Central memory CD4-positive, alpha-beta T cell (primary cell): Measurements from ENCODE around the gene NTNG2.

Experiments
- DNase-seq: peaks from one replicate; pipeline ENCODE4 v3.0.0; 2022

The NTNG2 gene

GRCh38 chr9:132207839-132208615 is 46.2 kb downstream of the NTNG2 start:
- DNase-seq = no peak

- no peak for DNase-seq
These were observed 47.4 kb downstream of the NTNG2 start for GRCh38 chr9:132209228-132209627.

- DNase-seq = no peak
These were observed 48.8 kb downstream of the NTNG2 start for GRCh38 chr9:132210472-132211145.

- DNase-seq = no peak
These were observed 49.7 kb downstream of the NTNG2 start for GRCh38 chr9:132211570-132211969.

- DNase-seq = no peak
These were observed 52.3 kb downstream of the NTNG2 start for GRCh38 chr9:132214027-132214622.

- DNase-seq = no peak
These were observed 55.2 kb downstream of the NTNG2 start for GRCh38 chr9:132216861-132217619.

- DNase-seq = no peak
These were observed 56.4 kb downstream of the NTNG2 start for GRCh38 chr9:132218208-132218607.

- DNase-seq = no peak
These were observed 60.1 kb downstream of the NTNG2 start for GRCh38 chr9:132221941-132222340.

GRCh38 chr9:132224645-132225044 is 62.8 kb downstream of the NTNG2 start:
- no peak for DNase-seq

GRCh38 chr9:132226571-132227430 is 64.9 kb downstream of the NTNG2 start:
- no peak for DNase-seq

- no peak for DNase-seq
These were observed 66.2 kb downstream of the NTNG2 start for GRCh38 chr9:132228062-132228461.

GRCh38 chr9:132230605-132231004 is 68.7 kb downstream of the NTNG2 start:
- no peak for DNase-seq

GRCh38 chr9:132231019-132231701 is 69.3 kb downstream of the NTNG2 start:
- DNase-seq = no peak

GRCh38 chr9:132232522-132232921 is 70.7 kb downstream of the NTNG2 start:
- no peak for DNase-seq

GRCh38 chr9:132233138-132233537 is 71.3 kb downstream of the NTNG2 start:
- DNase-seq = no peak

- DNase-seq = no peak
These were observed 72.7 kb downstream of the NTNG2 start for GRCh38 chr9:132234535-132234934.

GRCh38 chr9:132235125-132235524 is 73.3 kb downstream of the NTNG2 start:
- DNase-seq = no peak

- DNase-seq = peak; percentile 67
These were observed 74.2 kb downstream of the NTNG2 start for GRCh38 chr9:132235894-132236661.

GRCh38 chr9:132236662-132237311 is 74.9 kb downstream of the NTNG2 start:
- no peak for DNase-seq

GRCh38 chr9:132237481-132237880 is 75.6 kb downstream of the NTNG2 start:
- DNase-seq = no peak
